T-helper 1 cell treated with Interleukin-12 subunit alpha and Interleukin-12 subunit beta and Interleukin-4 antibody, amounts not matched to agents 30 ng/mL and 1 ng/mL, for 36 hours (primary cell): ENCODE results near the gene ABCF1. TPM values are rescaled to one million over a fixed set of nuclear protein-coding genes. Genes with fewer than 3 reads are reported as not detected.

Experiments used
- intact Hi-C: fragments of 100-400 bp; cut with micrococcal nuclease; formaldehyde crosslinking; loops from one replicate; pipeline ENCODE4 v1.15.1; 2024
- total RNA-seq: library from RNA; stranded (reverse); gene quantifications from 2 replicates; pipeline ENCODE4 v1.2.3, GENCODE V29; 2022

ABCF1 gene
- total RNA-seq, 1 donor from 2014 or later = 104 TPM

GRCh38 chr6:30617565-30618269, 46.5 kb downstream of the ABCF1 start, which contains the start of gene MRPS18B:
Gene MRPS18B (plus strand): TSS chr6:30617840. CDS start chr6:30617866, 26 bp downstream.
- intact Hi-C loops = loop anchor here (1.0 to 10.0 kb wide), 18 partner anchors 9 to 1280 kb away; partner anchors contain the start of genes ABCF1, ATAT1, C6orf136 and EHMT2

GRCh38 chr6:30618270-30618797, 47.1 kb downstream of the ABCF1 start:
- intact Hi-C loops = loop anchor here (5.0 to 10.0 kb wide), 5 partner anchors 124 to 1279 kb away; partner anchors contain the start of genes EHMT2, FLOT1, HLA-C and IER3

GRCh38 chr6:30619561-30619960, 48.3 kb downstream of the ABCF1 start:
- intact Hi-C loops = loop anchor here (5.0 to 10.0 kb wide), 5 partner anchors 123 to 1278 kb away; partner anchors contain the start of genes EHMT2, FLOT1, HLA-C and IER3

- intact Hi-C loops = no loop called here
These were observed 54.3 kb downstream of the ABCF1 start for GRCh38 chr6:30625511-30625910.

GRCh38 chr6:30626484-30627366, 55.5 kb downstream of the ABCF1 start, which contains the start of gene ATAT1:
Gene ATAT1 (plus strand): TSS chr6:30626874.
- intact Hi-C loops = loop anchor here (1.0 to 2.0 kb wide), 8 partner anchors 9 to 104 kb away; partner anchors contain the start of genes ABCF1, C6orf136, DHX16 and GNL1

GRCh38 chr6:30635834-30636233, 64.6 kb downstream of the ABCF1 start:
- intact Hi-C loops = no loop called here

- intact Hi-C loops = loop anchor here (10.0 kb wide), 1 partner anchor 1554 kb away; the partner anchor contains the start of genes GPSM3 and PBX2
These were observed 69.2 kb downstream of the ABCF1 start for GRCh38 chr6:30640481-30640880.

- intact Hi-C loops = loop anchor here (10.0 kb wide), 1 partner anchor 1554 kb away; the partner anchor contains the start of genes GPSM3 and PBX2
These were observed 69.8 kb downstream of the ABCF1 start for GRCh38 chr6:30641048-30641447.

Other genes starting within 250 kb of the ABCF1 start
- 11.3 and 13.9 TPM in 2 replicates for gene TRIM39, start 244.5 kb upstream of the ABCF1 start, total RNA-seq
- gene RPP21, start 226.3 kb upstream of the ABCF1 start, total RNA-seq = 36.7 and 41.1 TPM in 2 replicates
- 499 and 512 TPM in 2 replicates for gene HLA-E, start 81.9 kb upstream of the ABCF1 start, total RNA-seq
- 49.4 and 49.7 TPM in 2 replicates for gene GNL1, start 15.0 kb upstream of the ABCF1 start, total RNA-seq
- gene PRR3, start 14.1 kb upstream of the ABCF1 start, total RNA-seq = 22.1 and 22.7 TPM in 2 replicates
- gene PPP1R10, start 45.8 kb downstream of the ABCF1 start, total RNA-seq = 95.2 and 100 TPM in 2 replicates
- 37.9 and 39.0 TPM in 2 replicates for gene MRPS18B, start 46.4 kb downstream of the ABCF1 start, total RNA-seq
- gene ATAT1, start 55.4 kb downstream of the ABCF1 start, total RNA-seq = 9.2 and 11.3 TPM in 2 replicates
- gene C6orf136, start 75.7 kb downstream of the ABCF1 start, total RNA-seq = 22.2 and 31.1 TPM in 2 replicates
- gene DHX16, start 101.6 kb downstream of the ABCF1 start, total RNA-seq = 49.5 and 51.0 TPM in 2 replicates
- gene PPP1R18, start 115.2 kb downstream of the ABCF1 start, total RNA-seq = 305 and 322 TPM in 2 replicates
- gene NRM, start 119.5 kb downstream of the ABCF1 start, total RNA-seq = 28.2 and 32.3 TPM in 2 replicates
- gene MDC1, start 145.8 kb downstream of the ABCF1 start, total RNA-seq = 80.0 and 93.3 TPM in 2 replicates
- 905 and 913 TPM in 2 replicates for gene TUBB, start 148.9 kb downstream of the ABCF1 start, total RNA-seq
- 201 and 206 TPM in 2 replicates for gene FLOT1, start 171.2 kb downstream of the ABCF1 start, total RNA-seq
- 76.8 and 77.8 TPM in 2 replicates for gene IER3, start 173.1 kb downstream of the ABCF1 start, total RNA-seq